NCI-H446 (cell line): ENCODE data around the gene HPGDS.
"Not testable (repeated sequence)": the region's sequence is repeated elsewhere in the genome, so short reads cannot be mapped to it uniquely, and the experiment has no call there.

ENCODE experiments used
- DNase-seq, 2 experiments: peaks; one replicate each; lab custom pipeline; 2025; lab: John Stamatoyannopoulos, UW

HPGDS gene

GRCh38 chr4:94342694-94343093 lies at the start of gene HPGDS:
Gene HPGDS (minus strand): TSS chr4:94342836. CDS start chr4:94334629, 8,207 bp downstream.
- DNase-seq = no peak

- DNase-seq = peak in 1 of 2 experiments; percentile 8
Observed at GRCh38 chr4:94390804-94391410, 48.3 kb upstream of the HPGDS start.

GRCh38 chr4:94389595-94390267 lies 47.1 kb upstream of the HPGDS start:
- DNase-seq = no peak

GRCh38 chr4:94387965-94388364 lies 45.3 kb upstream of the HPGDS start:
- DNase-seq = not testable (repeated sequence)

GRCh38 chr4:94385452-94385851 lies 42.8 kb upstream of the HPGDS start:
- not testable (repeated sequence) for DNase-seq

GRCh38 chr4:94382891-94383290 lies 40.3 kb upstream of the HPGDS start:
- not testable (repeated sequence) for DNase-seq

- no peak for DNase-seq
Observed at GRCh38 chr4:94378047-94378446, 35.4 kb upstream of the HPGDS start.

- DNase-seq = no peak
Observed at GRCh38 chr4:94377294-94377693, 34.7 kb upstream of the HPGDS start.

- DNase-seq = no peak
Observed at GRCh38 chr4:94375364-94375763, 32.7 kb upstream of the HPGDS start.

- no peak for DNase-seq
Observed at GRCh38 chr4:94373752-94374151, 31.1 kb upstream of the HPGDS start.

GRCh38 chr4:94372991-94373390 lies 30.4 kb upstream of the HPGDS start:
- no peak for DNase-seq

- DNase-seq = no peak
Observed at GRCh38 chr4:94372228-94372978, 29.8 kb upstream of the HPGDS start.

- DNase-seq = no peak
Observed at GRCh38 chr4:94371290-94371689, 28.7 kb upstream of the HPGDS start.

- DNase-seq = no peak
Observed at GRCh38 chr4:94370533-94371254, 28.1 kb upstream of the HPGDS start.

- DNase-seq = no peak
Observed at GRCh38 chr4:94369046-94369445, 26.4 kb upstream of the HPGDS start.

- DNase-seq = no peak
Observed at GRCh38 chr4:94368459-94368858, 25.8 kb upstream of the HPGDS start.

- no peak for DNase-seq
Observed at GRCh38 chr4:94365304-94365703, 22.7 kb upstream of the HPGDS start.

GRCh38 chr4:94364527-94364926 lies 21.9 kb upstream of the HPGDS start:
- no peak for DNase-seq

- no peak for DNase-seq
Observed at GRCh38 chr4:94363136-94363655, 20.6 kb upstream of the HPGDS start.

- no peak for DNase-seq
Observed at GRCh38 chr4:94359838-94360237, 17.2 kb upstream of the HPGDS start.

GRCh38 chr4:94359221-94359620 lies 16.6 kb upstream of the HPGDS start:
- DNase-seq = no peak

GRCh38 chr4:94358101-94358500 lies 15.5 kb upstream of the HPGDS start:
- DNase-seq = no peak
